Amygdala (tissue), 56 donors: ENCODE data around the gene CUL1.

Experiments
- DNase-seq, 56 donors: peaks; one replicate each; lab custom pipeline; 2025; lab: John Stamatoyannopoulos, UW

Gene CUL1

DNA sequence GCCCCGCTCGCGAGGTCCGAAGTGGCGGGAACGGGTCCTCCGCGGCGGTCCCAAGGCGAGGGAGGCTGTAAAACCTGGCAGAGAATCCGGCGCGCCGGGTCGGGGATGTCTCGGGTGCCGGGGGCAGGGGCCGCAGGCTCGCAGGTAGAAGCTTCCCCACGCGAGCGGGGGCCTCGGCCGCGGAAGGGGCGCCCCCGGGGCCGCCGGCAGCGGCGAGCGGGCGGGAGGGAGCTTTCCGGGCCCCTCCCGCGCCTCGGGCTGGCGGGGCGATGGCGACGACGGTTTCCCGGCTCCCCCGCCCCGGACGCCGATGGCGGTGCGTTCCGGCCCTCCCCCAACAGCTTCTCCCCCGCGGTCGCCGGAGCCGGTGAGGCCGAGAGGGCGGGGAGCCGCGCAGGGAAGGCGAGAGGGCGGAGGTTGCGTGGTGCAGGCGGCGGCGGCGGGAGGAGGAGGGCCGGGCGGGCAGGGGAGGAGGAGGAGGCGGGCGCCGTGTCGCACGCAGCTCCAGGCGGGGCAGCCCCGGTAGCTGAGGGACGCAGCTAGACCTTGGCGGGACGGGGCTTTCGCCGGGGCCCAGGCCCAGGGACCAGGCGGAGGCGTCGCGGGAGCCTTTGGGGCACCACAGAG, at the start of gene CUL1:
CUL1 (plus strand) TSS at position 507 of the 627 bp plus-strand sequence. CDS start 31,220 bp downstream, outside the sequence.
- peak in 51 of 56 donors; percentile 9 to 79 (median 53) for DNase-seq

DNA sequence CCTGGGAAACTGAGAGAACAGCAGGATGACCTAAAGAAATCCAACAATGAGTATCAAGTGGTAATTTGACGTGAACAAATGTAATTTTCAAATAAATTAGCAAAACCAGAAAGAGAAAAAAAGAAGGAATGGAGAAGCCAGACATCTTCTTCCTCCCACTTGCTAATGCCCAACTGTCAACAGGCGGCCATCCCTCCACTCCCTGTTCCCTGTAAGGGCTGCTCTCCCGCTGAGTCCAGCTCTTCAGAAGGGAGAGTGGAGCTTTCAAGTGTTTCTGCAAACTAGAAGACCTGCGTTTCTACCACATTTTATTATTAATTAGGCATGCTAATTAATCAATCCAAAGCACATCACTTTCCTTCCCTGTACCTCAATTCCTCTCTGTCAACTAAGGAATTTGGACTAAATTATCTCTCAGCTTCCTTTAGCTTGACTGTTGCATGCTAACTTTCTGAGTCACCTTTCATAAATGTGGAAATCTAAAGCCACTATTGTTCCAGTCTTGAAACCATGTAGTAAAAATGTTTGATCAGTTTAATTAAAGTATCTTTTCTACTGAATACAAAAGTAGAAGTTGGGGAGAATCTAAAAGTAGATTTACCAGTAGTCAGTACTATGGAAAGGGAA, 48.4 kb upstream of the CUL1 start:
- no peak for DNase-seq

GRCh38 chr7:148652773-148653172, 45.9 kb upstream of the CUL1 start:
- DNase-seq: no peak

DNA sequence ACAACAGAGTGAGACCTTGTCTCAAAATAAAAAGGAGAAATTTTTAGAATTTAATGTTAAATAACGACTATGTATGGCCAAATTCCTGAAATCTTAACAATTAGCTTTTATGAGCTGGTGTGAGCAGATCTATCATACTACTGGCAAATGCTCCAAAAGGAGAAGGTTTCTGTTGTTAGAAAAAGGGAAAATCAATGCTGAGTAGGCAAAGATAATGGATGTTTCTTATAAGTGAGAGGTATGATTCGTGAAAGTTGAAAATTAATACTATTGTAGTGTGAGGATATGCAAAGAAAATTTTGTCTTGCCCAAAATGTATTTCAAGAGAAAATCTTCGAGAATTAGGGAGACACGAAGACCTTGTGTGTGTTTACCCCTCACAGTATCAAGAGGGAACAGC, 40.8 kb upstream of the CUL1 start:
- no peak for DNase-seq

DNA sequence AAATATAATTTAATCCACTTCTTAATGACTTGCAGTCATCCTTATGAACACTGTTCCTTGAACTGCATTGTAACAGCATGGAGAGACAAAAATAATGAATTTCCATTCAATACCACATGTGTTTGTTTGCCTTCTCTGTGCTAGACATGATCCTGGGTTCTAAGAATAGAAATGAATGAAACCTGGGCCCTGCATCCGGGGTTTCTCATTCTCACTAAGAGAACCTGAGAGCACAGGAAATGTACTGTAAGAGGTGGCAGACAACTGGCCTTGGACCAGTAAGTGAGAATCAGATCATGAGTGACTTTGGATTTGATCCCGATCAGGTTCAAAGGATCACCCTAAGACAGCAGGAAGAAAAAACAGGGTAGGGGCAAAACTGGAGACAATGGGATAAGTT, 37.2 kb upstream of the CUL1 start:
- DNase-seq: no peak

DNA sequence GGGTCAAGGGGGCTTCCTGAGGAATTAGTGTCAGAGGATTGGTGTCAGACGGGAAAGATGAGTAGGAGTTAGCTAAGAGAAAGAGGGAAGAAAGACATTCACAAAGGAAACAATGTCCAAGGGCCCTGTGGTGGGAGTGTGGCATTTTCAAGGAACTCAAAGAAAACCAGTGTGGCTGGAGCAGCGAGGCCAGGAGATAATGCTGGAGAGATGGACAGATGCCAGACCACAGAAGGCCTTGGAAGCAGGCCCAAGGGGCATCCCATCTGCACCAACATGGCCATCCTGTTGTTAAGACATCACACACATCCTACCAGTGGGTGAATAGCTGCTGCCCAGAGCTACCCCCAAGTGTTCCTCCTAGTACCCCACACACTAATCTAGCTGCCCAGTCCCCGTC, 36.1 kb upstream of the CUL1 start:
- DNase-seq: no peak

GRCh38 chr7:148664324-148664723, 34.4 kb upstream of the CUL1 start:
- DNase-seq: peak in 20 of 56 donors; percentile 3 to 53 (median 12)

GRCh38 chr7:148665221-148665620, 33.5 kb upstream of the CUL1 start:
- DNase-seq: no peak

DNA sequence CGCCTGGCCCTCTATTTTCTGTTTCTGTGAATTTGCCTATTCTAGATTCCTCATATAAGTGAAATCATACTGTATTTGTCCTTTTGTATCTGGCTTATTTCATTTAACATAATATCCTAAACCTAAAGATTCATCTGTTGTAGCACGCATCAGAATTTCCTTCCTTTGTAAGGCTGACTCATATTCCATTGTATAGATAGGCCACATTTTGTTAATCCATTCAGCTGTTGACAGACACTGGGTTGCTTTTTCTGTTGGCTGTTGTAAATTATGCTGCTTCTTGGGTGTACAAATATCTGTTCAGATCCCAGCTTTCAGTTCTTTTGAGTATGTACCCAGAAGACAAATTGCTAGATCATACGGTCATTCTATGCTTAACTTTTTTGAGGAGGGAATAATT, 28.8 kb upstream of the CUL1 start:
- DNase-seq: no peak

GRCh38 chr7:148670374-148670773, 28.3 kb upstream of the CUL1 start:
- no peak for DNase-seq

DNA sequence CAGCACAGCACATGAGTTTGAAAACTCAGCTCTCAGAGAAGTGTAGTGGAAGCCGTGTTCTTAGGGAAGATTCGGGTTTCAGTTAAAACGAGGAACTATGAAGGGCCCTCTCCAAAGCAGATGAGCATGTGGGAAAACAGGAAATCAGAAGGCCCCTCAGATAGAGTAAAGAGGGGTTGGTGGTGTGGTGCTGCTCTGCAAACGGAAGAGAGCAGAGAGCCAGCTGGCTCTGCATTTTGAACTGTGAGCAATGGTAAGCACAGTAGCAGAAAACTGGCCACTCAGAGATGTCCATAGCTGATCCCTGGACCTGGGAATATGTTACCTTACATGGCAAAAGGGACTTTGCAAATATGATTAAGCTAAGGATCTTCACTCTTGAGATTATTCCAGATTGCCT, 27.9 kb upstream of the CUL1 start:
- DNase-seq: no peak

- DNase-seq: no peak
These were observed 26.7 kb upstream of the CUL1 start for GRCh38 chr7:148672041-148672440.

DNA sequence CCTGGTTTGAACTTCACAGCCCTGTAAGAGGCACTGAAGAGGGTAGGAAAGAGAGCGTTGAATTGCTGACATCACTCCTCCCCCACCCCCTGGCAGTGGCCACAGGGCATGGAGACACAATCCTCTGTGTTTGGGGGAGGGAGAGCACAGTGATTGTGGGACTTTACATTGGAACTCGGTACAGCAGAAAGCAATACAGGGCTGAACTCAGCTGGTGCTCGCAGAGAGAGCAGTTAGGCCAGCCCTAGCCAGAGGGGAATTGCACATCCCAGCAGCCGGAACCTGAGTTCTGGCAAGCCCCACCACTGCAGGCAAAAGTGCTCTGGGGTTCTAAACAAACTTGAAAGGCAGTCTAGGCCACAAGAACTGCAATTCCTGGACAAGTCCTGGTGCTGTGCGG, 24.0 kb upstream of the CUL1 start:
- no peak for DNase-seq

DNA sequence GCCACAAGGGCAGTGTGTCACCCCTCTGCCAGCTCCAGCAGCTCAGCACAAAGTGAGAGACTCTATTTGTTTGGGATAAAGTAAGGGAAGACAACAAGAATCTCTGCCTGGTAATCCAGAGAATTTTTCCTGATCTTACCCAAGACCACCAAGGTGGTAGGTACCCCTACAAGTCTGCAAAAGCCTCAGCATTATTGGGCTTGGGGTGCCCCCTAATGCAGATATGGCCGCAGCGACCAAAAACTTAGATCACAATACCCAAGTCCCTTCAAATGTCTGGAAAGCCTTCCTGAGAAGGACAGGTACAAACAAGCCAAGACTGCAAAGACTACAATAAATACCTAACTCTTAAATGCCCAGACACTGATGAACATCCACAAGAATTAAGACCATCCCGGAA, 22.4 kb upstream of the CUL1 start:
- no peak for DNase-seq

DNA sequence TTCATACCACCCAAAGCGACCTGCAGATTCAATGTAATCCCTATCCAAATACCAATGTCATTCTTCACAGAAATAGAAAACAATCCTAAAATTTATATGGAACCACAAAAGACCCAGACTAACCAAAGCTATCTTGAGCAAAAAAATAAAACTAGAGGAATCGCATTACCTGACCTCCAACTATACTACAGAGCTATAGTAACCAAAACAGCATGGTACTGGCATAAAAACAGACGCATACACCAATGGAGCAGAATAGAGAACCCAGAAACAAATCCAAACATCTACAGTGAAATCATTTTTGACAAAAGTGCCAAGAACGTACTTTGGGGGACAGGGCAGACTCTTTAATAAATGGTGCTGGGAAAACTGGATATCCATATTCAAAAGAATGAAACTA, 16.9 kb upstream of the CUL1 start:
- DNase-seq: no peak

DNA sequence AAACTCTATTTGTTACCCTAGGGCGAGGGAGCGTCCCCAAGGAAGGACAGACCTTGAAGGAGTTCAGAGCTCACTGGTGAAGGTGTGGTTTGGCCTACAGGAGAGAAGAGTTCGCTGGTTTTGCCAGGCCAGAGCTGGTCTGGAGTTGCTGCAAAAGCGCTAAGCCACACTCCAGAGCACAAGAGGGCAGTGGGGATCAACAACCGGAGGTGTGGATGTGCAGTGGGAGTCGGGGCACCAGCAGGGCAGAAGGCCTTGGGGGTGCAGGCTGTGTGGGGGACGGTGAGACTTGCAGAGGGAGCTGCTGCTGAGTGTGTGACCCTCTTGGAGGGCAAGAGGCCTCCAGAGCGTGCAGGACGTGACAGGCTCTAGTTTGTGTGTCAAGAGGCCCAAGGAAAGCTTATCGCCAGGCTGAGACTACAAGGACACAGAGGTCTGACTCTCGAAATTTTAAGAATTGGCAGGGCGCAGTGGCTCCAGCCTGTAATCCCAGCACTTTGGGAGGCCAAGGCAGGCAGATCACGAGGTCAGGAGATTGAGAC, 14.3 kb upstream of the CUL1 start:
- no peak for DNase-seq

- no peak for DNase-seq
These were observed 12.3 kb upstream of the CUL1 start for GRCh38 chr7:148686312-148686937.

GRCh38 chr7:148687555-148687954, 11.1 kb upstream of the CUL1 start:
- DNase-seq: no peak

DNA sequence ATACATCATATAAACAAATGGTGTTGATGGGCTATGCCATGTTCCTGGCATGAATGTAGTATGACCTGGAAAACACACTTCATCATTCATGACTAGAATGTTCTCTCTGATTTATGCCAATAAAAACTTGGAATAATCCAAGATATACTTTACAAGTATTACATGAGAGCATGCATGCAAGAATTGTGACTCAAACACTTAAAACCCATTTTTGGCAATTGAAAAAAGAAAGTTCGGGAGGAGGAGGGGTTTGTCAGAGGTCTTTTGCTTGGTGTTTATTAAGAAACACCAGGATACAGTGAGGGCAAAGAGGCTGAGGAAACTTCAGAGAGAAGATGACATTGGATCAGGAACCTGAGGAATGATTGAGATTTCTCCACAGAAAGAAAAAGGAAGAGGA, 10.2 kb upstream of the CUL1 start:
- no peak for DNase-seq

GRCh38 chr7:148693651-148694050, 5.1 kb upstream of the CUL1 start:
- DNase-seq: no peak

GRCh38 chr7:148694631-148695030, 4.1 kb upstream of the CUL1 start:
- no peak for DNase-seq

DNA sequence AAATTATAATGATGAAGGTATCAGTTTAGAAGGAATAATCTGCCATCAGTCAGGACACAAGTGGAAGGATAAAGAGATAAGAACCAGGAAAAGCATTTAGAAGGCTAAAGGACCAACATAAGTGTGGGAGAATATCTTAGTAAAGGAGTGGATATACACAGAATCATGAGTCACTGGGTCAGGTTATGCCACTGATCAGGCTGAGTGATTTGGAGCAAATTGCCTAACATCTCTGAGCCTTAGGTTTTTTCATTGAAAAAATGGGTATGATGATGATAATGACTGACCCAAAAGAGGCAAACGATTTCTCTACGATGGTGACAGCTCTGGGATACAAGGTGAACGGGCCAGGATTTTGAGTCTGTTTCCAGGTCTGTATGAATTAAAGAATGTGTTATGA, 2.8 kb upstream of the CUL1 start:
- no peak for DNase-seq
